ENCODE measurements around the gene EPHA7. TPM values are rescaled to one million over a fixed set of nuclear protein-coding genes. Genes with fewer than 3 reads are reported as not detected.

Gene EPHA7
- polyA plus RNA-seq, 2 of the 4 experiments (the other 2 are of a cell fraction): 0.45 to 0.56 TPM

DNA sequence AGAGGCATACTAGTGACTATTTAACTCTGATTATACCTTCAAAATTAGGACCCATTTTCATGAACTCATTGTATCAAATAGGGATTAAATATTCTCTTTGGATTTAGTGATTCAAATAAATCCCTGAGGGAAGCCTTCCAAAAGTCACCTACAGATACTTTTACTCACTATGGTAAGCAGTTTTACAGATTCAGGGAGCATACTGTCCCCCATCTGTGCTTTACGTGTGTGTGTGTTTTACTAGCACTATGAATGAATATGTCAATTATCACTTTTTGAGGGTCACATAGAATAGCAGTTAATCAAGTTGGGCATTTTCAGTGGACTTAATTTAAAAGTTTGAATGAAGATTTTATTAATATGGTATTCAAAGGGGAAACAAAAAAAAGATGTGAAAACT, 96.7 kb downstream of the EPHA7 start:
- H3K4me3 ChIP-seq: no peak overlapping the region
- WGBS (ENCODE audit: missing lambda C conversion rate): 14% methylated on average over 1 of the region's 1 CpG
- FAIRE-seq: no peak
- no peak overlapping the region for H3K27ac ChIP-seq
- H3K4me2 ChIP-seq: no peak overlapping the region
- H3K9me3 ChIP-seq: no peaks in the 10 kb centered on the region
- TF ChIP-seq PHF8 (IDR thresholded peaks at IDR 0.05; ENCODE audit: borderline replicate concordance, low read depth) (no peak), RNF2 (IDR thresholded peaks at IDR 0.05; ENCODE audit: borderline replicate concordance, low read depth) (no peak), RFX5 (IDR thresholded peaks at IDR 0.05) (no peak), SREBF2 (IDR thresholded peaks at IDR 0.05) (no peak), MYC (IDR thresholded peaks at IDR 0.05; ENCODE audit: borderline replicate concordance, low read length) (no peak), FOSB (CRISPR knock-in tag; IDR thresholded peaks at IDR 0.05) (no peak), BHLHE40 (IDR thresholded peaks at IDR 0.05; ENCODE audit: low read depth, low read length) (no peak), TP53 (CRISPR knock-in tag; IDR thresholded peaks at IDR 0.05) (no peak), ESRRA (IDR thresholded peaks at IDR 0.05; ENCODE audit: borderline replicate concordance, low read length) (no peak)
- TF ChIP-seq, protein P1, sequence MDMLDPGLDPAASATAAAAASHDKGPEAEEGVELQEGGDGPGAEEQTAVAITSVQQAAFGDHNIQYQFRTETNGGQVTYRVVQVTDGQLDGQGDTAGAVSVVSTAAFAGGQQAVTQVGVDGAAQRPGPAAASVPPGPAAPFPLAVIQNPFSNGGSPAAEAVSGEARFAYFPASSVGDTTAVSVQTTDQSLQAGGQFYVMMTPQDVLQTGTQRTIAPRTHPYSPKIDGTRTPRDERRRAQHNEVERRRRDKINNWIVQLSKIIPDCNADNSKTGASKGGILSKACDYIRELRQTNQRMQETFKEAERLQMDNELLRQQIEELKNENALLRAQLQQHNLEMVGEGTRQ (IDR thresholded peaks at IDR 0.05): no peak
- TF ChIP-seq, protein P2, sequence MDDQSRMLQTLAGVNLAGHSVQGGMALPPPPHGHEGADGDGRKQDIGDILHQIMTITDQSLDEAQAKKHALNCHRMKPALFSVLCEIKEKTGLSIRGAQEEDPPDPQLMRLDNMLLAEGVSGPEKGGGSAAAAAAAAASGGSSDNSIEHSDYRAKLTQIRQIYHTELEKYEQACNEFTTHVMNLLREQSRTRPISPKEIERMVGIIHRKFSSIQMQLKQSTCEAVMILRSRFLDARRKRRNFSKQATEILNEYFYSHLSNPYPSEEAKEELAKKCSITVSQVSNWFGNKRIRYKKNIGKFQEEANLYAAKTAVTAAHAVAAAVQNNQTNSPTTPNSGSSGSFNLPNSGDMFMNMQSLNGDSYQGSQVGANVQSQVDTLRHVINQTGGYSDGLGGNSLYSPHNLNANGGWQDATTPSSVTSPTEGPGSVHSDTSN (IDR thresholded peaks at IDR 0.05): no peak
- TF ChIP-seq, protein P3, sequence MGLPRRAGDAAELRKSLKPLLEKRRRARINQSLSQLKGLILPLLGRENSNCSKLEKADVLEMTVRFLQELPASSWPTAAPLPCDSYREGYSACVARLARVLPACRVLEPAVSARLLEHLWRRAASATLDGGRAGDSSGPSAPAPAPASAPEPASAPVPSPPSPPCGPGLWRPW (IDR thresholded peaks at IDR 0.05): no peak
- TF ChIP-seq, protein P4, sequence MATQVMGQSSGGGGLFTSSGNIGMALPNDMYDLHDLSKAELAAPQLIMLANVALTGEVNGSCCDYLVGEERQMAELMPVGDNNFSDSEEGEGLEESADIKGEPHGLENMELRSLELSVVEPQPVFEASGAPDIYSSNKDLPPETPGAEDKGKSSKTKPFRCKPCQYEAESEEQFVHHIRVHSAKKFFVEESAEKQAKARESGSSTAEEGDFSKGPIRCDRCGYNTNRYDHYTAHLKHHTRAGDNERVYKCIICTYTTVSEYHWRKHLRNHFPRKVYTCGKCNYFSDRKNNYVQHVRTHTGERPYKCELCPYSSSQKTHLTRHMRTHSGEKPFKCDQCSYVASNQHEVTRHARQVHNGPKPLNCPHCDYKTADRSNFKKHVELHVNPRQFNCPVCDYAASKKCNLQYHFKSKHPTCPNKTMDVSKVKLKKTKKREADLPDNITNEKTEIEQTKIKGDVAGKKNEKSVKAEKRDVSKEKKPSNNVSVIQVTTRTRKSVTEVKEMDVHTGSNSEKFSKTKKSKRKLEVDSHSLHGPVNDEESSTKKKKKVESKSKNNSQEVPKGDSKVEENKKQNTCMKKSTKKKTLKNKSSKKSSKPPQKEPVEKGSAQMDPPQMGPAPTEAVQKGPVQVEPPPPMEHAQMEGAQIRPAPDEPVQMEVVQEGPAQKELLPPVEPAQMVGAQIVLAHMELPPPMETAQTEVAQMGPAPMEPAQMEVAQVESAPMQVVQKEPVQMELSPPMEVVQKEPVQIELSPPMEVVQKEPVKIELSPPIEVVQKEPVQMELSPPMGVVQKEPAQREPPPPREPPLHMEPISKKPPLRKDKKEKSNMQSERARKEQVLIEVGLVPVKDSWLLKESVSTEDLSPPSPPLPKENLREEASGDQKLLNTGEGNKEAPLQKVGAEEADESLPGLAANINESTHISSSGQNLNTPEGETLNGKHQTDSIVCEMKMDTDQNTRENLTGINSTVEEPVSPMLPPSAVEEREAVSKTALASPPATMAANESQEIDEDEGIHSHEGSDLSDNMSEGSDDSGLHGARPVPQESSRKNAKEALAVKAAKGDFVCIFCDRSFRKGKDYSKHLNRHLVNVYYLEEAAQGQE (IDR thresholded peaks at IDR 0.05): no peak
- DNase-seq (ENCODE audit: low read depth in 1 of 2, low spot score in 1 of 2): no peak
- ATAC-seq: no peak
- CTCF ChIA-PET: no interaction called here
- no peaks in the 10 kb centered on the region for H3K4me1 ChIP-seq
- POLR2A ChIA-PET: no interaction called here

DNA sequence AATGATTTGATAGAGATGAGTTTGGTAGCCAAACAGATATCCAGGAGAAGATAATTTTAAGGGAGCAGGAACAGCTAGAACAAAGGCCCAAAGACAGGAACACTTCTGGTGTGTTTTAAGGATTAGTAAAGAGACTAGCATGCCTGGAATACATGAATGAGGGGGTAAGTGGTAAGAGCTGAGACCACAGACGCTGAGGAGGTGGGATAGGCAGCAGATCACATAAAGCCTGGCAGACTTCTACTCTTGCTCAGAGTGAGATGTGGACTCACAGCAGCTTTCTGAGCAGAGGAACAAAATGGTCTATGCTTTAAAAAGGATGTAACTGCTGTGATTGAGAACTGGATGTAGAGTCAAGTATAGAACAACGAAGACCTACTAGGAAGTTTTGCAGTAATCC, 100.1 kb downstream of the EPHA7 start:
- FAIRE-seq (no peak), ATAC-seq (no peak), DNase-seq (ENCODE audit: low read depth in 1 of 2, low spot score in 1 of 2) (no peak)
- H3K4me3 ChIP-seq: no peak overlapping the region
- ChIA-PET CTCF (no interaction called here), POLR2A (no interaction called here)
- TF ChIP-seq ZSCAN20 (CRISPR knock-in tag; IDR thresholded peaks at IDR 0.05) (no peak), TP53 (CRISPR knock-in tag; IDR thresholded peaks at IDR 0.05) (no peak)
- TF ChIP-seq, protein P3 (IDR thresholded peaks at IDR 0.05): no peak
- no peaks in the 10 kb centered on the region for H3K9me3 ChIP-seq
- H3K4me1 ChIP-seq: no peaks in the 10 kb centered on the region
- no peak overlapping the region for H3K4me2 ChIP-seq
- WGBS (ENCODE audit: missing lambda C conversion rate): 9% methylated on average over 2 of the region's 2 CpGs
- no peak overlapping the region for H3K27ac ChIP-seq

DNA sequence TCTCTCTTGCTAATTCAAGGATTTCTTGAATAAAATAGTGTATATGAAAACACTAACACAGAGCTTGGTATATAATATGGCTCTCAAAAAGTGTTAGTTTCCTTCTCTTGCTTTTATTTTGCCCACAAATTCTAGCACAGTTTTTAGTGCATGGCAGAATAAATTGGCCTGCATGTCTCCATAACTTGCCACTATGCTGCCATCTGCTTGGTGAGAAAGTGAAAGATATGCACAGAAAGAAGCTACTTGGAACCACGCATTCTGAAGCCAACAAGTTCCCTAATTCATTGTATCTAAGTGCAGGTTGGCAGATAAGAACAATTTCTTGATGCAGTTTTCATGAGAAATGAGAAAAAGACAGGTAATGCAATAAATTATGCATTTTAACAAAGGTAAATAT, 101.2 kb downstream of the EPHA7 start:
- Histone ChIP-seq H3K27ac (no peak overlapping the region), H3K9me3 (no peaks in the 10 kb centered on the region), H3K4me2 (no peak overlapping the region), H3K4me3 (no peak overlapping the region), H3K4me1 (no peaks in the 10 kb centered on the region)
- TF ChIP-seq, protein P1 (IDR thresholded peaks at IDR 0.05): no peak
- TF ChIP-seq CBX2 (IDR thresholded peaks at IDR 0.05; ENCODE audit: borderline replicate concordance, low read depth): no peak
- TF ChIP-seq TP53 (CRISPR knock-in tag; IDR thresholded peaks at IDR 0.05): no peak
- TF ChIP-seq, protein P5, sequence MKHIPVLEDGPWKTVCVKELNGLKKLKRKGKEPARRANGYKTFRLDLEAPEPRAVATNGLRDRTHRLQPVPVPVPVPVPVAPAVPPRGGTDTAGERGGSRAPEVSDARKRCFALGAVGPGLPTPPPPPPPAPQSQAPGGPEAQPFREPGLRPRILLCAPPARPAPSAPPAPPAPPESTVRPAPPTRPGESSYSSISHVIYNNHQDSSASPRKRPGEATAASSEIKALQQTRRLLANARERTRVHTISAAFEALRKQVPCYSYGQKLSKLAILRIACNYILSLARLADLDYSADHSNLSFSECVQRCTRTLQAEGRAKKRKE (CRISPR knock-in tag; IDR thresholded peaks at IDR 0.05; ENCODE audit: low read depth): no peak
- no peak for TF ChIP-seq ZC3H11A (IDR thresholded peaks at IDR 0.05)
- no peak for TF ChIP-seq SREBF2 (IDR thresholded peaks at IDR 0.05)
- no peak for TF ChIP-seq MAZ (IDR thresholded peaks at IDR 0.05; ENCODE audit: borderline replicate concordance, low read depth, low read length)
- WGBS (ENCODE audit: missing lambda C conversion rate): 7% methylated on average over 1 of the region's 1 CpG
- FAIRE-seq (no peak), ATAC-seq (no peak), DNase-seq (ENCODE audit: low read depth in 1 of 2, low spot score in 1 of 2) (no peak)
- ChIA-PET CTCF (no interaction called here), POLR2A (no interaction called here)
